ENCODE data around the gene MARCHF10.
"Not testable (repeated sequence)": the region's sequence is repeated elsewhere in the genome, so short reads cannot be mapped to it uniquely, and the experiment has no call there.

MARCHF10 gene

DNA sequence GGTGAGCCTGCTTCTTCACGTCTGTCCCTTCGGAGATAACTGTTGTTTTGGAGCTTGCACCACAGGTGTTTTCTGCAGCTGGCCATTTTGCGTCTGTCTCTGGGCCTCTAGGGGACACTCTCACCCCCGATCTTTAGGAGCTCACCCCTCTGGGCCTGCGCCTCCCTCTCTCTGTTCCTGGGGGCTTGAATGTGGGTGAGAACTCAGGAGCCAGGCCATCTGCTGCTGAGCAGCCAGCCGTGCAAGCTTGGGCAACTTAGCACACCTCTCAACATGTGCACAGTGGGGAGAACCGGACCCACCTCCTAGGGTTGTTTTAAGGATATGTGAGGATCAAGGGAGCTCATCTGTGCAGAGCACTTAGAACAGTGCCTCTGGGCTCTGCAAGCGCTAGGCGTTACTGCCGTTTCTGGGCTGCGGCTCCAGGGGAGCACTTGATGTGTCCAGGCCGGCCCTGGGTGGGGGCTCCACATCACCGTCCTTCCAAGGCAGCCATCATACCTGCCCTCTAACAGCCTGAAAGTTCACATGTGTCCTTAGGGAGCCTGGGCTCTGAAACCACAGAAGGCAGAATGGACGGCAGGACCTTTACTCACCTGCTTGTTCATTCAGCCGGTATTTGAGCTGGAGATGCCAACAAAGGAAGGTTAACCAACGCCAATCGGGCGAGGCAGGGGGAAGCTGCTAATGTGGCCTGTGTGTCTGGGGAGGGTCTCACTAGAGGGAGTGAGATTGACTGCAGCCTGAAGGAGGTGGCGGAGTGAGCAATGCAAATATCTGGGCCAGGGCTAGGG lies 114.3 kb downstream of the MARCHF10 start:
- no peak for DNase-seq

GRCh38 chr17:62692721-62693431 lies 115.2 kb downstream of the MARCHF10 start:
- no peak for DNase-seq

GRCh38 chr17:62692159-62692651 lies 115.9 kb downstream of the MARCHF10 start:
- DNase-seq: no peak

DNA sequence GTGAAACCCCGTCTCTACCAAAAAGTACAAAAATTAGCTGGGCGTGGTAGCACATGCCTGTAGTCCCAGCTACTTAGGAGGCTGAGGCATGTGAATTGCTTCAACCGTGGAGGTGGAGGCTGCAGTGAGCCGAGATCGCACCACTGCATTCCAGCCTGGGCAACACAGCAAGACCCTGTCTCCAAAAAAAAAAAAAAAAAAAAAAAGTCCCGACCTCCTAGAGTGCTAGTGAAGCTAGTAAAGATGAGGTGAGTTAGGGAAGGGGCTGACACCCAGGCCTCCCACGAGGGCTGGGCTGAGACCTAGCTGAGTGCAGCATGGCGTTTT lies 116.6 kb downstream of the MARCHF10 start:
- not testable (repeated sequence) for DNase-seq

GRCh38 chr17:62690168-62690897 lies 117.8 kb downstream of the MARCHF10 start:
- no peak for DNase-seq

DNA sequence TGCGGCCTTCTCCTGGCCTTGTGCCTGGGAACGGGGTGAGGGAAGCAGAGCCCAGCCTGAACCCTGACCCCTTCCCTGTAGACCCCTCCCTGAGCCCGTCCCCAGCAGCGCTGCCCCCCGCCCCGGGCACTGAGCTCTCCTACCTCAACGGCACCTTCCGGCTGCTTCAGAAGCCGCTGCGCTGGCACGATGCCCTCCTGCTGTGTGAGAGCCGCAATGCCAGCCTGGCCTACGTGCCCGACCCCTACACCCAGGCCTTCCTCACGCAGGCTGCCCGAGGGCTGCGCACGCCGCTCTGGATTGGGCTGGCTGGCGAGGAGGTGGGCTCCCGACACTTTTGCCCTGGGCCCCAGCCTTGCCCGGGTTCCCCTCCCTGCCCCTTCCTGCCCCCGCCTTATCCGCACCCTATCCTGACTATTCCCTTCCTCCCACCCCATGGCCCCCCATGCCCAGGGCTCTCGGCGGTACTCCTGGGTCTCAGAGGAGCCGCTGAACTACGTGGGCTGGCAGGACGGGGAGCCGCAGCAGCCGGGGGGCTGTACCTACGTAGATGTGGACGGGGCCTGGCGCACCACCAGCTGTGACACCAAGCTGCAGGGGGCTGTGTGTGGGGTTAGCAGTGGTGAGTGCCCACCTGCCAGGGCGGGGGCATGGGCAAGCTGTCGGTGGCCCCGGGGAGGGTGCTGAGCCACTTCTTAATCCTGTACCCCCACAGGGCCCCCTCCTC lies 118.5 kb downstream of the MARCHF10 start:
- no peak for DNase-seq

DNA sequence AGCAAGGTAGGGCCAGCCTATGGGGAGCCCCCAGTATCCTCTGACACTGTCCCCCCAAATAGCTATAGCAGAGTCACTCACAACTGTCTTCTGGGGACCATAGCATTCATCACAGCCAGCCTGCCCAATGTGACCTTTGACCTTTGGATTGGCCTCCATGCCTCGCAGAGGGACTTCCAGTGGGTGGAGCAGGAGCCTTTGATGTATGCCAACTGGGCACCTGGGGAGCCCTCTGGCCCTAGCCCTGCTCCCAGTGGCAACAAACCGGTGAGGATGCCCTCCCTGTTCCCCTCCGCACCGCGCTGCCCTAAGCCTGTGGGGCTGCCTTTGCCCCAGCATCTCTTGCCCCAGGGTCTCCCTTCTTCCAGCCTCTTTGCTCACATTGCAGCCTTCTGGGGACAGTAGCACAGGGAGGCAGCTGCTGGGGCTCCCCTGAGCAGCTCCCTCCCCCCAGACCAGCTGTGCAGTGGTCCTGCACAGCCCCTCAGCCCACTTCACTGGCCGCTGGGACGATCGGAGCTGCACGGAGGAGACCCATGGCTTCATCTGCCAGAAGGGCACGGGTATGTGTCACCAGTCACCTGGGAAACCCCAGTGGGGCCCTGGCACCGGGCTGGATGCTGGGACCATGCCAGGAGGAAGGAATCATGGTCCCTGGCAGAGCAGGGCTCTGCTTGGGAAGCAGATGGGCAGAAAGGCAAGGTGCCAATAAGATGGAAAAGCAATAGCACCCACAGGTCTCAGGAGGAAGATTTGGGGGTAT lies 119.5 kb downstream of the MARCHF10 start:
- no peak for DNase-seq

- DNase-seq: no peak
Observed at GRCh38 chr17:62687997-62688396, 120.1 kb downstream of the MARCHF10 start.

DNA sequence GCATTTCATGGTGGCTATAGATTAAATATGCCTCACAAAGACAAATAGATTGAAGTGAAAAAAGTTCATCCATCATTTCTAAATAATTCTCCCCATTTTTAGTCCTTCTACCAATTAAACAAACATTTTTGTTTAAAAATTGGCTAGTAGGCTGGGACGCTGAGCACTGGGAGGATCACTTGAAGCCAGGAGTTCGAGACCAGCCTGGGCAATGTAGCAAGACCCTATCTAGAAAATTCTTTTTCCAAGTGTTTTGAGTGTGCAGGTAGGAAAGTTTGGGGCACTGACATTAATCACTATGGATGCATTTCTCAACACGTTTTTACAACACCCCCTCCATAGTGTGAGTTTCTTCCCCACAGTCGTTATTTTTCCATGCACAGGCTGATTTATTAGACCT lies 123.9 kb downstream of the MARCHF10 start:
- no peak for DNase-seq

DNA sequence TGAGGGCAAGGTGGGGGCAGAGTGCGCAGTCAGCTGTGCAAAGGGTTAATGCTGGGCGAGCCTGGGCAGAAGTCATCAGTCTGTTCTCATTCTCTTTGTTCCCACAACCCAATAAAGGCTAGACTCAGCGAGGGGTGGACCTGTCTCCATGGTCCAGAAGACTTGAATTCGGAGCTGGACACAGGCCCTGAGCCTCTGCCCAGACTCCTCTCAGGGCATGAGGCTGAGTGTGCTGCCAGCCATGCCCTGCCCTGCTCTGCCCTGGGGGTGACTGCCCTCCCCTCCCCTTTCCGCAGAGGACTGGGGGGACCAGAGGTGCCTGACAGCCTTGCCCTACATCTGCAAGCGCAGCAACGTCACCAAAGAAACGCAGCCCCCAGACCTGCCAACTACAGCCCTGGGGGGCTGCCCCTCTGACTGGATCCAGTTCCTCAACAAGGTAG lies 126.2 kb downstream of the MARCHF10 start:
- DNase-seq: no peak

GRCh38 chr17:62681061-62681938 lies 126.8 kb downstream of the MARCHF10 start:
- DNase-seq: no peak

- no peak for DNase-seq
Observed at GRCh38 chr17:62680541-62681052, 127.5 kb downstream of the MARCHF10 start.

DNA sequence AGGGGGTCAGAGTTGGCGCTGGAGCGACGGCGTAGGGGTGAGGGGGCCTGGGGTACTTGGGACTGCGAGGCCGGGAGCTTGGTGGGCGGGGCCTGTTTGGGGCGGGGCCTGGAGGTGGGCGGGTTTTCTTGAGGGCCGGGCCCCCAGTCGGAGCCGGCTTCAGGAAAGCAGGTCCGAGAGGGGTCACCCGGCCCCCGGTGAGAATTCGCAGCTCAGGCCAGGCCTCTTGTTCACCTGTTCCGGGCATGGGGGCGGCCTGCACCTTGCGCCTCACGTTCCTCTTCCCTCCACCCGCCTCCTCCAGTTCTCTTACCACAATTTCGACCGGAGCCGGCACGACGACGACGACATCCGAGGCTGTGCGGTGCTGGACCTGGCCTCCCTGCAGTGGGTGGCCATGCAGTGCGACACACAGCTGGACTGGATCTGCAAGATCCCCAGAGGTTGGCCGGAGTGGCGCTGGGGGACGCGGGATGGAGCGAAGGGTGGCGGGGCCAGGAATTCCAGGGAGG lies 128.2 kb downstream of the MARCHF10 start:
- no peak for DNase-seq

GRCh38 chr17:62678214-62678919 lies 129.7 kb downstream of the MARCHF10 start:
- DNase-seq: no peak

DNA sequence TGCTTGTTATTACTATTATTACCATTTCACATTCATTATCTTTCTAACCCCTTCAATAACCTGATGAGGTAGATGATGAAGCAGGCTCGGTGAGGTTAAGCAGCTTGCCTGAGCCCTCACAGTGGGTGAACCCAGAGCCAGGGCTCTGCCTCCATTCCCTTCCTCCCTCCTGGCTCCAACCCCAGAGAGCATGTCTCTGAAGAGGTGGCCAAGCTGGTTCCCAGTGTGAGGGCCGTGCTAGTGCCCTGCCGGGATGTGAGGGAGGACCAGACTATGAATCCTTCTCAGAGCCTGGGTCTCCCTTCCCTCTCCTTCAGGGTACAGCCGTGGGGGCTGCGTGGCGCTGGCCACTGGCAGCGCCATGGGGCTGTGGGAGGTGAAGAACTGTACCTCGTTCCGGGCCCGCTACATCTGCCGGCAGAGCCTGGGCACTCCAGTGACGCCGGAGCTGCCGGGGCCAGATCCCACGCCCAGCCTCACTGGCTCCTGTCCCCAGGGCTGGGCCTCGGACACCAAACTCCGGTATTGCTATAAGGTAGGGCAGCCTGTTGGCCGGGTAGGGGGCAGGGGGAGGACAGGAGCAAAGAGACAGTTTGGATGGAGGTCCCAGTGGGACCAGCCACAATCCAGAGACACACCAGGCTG lies 131.0 kb downstream of the MARCHF10 start:
- no peak for DNase-seq

DNA sequence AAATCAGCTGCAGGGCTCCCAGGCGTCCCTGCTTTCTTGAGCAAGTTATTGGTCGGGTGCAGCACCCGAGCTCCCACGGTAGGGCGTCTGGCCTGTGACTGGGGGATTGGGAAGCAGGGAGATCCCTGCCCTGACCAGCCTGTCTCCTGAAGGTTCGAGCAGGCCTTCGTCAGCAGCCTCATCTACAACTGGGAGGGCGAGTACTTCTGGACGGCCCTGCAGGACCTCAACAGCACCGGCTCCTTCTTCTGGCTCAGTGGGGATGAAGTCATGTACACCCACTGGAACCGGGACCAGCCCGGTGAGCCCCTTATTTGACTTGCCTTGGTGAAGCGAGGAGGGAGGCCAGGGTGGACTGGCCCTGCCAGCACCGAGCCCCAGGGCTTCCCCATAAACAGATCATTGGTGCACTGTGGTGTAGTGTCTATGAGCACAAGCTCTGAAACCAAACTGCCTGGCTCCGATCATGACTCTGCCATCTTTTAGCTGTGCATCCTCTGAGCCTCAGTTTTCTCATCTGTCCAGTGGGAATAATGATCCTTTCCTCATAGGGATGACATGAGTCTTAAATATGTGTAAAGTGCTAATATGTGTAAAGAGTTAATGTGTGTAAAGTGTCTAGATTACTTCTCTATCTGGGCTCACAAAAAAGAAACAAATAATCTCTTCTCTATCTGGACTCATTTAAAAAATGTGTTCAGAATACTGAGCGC lies 131.7 kb downstream of the MARCHF10 start:
- no peak for DNase-seq

- DNase-seq: no peak
Observed at GRCh38 chr17:62675701-62676100, 132.4 kb downstream of the MARCHF10 start.

DNA sequence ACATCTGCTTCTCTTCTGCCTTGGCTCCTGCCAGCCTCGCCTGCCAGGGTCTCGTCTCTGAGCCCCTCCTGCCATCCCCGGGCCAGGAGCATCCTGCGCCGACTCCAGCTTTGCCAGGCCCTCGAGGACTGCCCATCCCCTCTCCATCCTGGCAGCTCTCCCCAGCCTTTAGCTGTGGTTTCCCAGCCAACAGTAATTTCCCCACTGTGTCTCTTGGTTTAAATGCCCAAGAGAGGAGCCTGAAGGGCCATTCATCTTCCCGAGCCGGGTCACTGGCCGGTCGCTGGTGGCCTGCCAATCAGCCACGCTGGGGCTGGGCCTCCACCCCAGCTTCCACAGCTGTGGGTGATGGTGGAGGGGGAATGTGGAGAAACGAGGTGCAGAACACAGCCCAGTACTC lies 132.9 kb downstream of the MARCHF10 start:
- DNase-seq: no peak

DNA sequence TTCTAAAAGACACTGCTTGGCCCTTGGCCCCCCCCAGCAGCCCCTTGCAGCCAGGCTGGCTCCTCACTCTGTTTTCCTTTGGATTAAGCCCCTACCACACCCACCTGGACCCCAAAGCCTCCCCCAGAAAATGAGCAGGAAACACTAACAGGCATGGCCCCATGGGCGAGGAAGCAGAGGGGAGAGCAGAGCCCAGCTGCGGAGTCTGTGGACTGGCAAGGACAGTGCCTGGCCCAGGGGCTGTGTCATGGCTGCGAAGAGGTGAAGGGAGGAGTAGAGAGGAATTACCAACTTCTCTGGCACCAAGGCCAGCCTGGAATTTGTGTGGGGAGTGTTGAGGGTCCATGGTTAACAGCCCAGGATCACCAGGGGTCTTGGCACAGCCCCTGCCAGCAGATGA lies 133.3 kb downstream of the MARCHF10 start:
- DNase-seq: no peak
